HEK293 (cell line): ENCODE data around the gene MAL.
A peak's percentile ranks its signal among the peaks of the same experiment; 100 is the strongest.

Experiments used
- CTCF ChIA-PET: fragments of 350-600 bp; formaldehyde crosslinking; extraction: SDS; loops from one replicate; lab custom pipeline; 2021; ENCODE audit warnings: antibody characterized with exemption; lab: Yijun Ruan, JAX
- POLR2A ChIA-PET: fragments of 300-600 bp; formaldehyde crosslinking; extraction: SDS; loops from one replicate; lab custom pipeline; 2020; ENCODE audit warnings: antibody characterized with exemption, inconsistent platforms; lab: Yijun Ruan, JAX
- H3K27ac ChIP-seq: fragments of 200-500 bp; sonication (Bioruptor generic); 2 replicates; pipeline ENCODE4 v1.5.1; 2014; ENCODE audit warnings: low read depth, low read length, control low read depth, inconsistent platforms; ENCODE audit errors: extremely low read depth
- H3K36me3 ChIP-seq, 2 experiments: fragments of 200-500 bp in 1 of 2; sonication (Bioruptor generic) in 1 of 2; 1 replicate in 1 of 2; 2 replicates in 1 of 2; pipeline ENCODE4 v1.5.1; 2014 to 2017; ENCODE audit warnings: inconsistent platforms in 2 of 2, low read length in 2 of 2; ENCODE audit not compliant: control insufficient read depth in 2 of 2, insufficient read depth in 1 of 2
- H3K4me1 ChIP-seq: fragments of 200-500 bp; sonication (Bioruptor generic); 2 replicates; pipeline ENCODE4 v1.5.1; 2014; ENCODE audit warnings: mild to moderate bottlenecking, low read length, inconsistent platforms; ENCODE audit not compliant: control insufficient read depth, insufficient read depth
- H3K4me3 ChIP-seq: 2 replicates; pipeline ENCODE4 v1.5.1; 2011; ENCODE audit warnings: low read depth, mild to moderate bottlenecking, control low read depth, low read length, moderate library complexity
- H3K9me3 ChIP-seq: fragments of 200-500 bp; sonication (Bioruptor generic); 2 replicates; pipeline ENCODE4 v1.5.1; 2014; ENCODE audit warnings: low read depth, low read length, inconsistent platforms; ENCODE audit not compliant: control insufficient read depth, insufficient read depth
- BCL11B ChIP-seq: fragments of 450-650 bp; formaldehyde crosslinking; IDR thresholded peaks from 2 replicates; pipeline ENCODE4 v1.5.1; 2016; ENCODE audit warnings: low read depth, missing biosample characterization, missing genetic modification characterization
- GLI4 ChIP-seq: fragments of 450-650 bp; formaldehyde crosslinking; IDR thresholded peaks from 2 replicates; pipeline ENCODE4 v1.5.1; 2016; ENCODE audit warnings: missing biosample characterization, missing genetic modification characterization
- OVOL3 ChIP-seq: fragments of 450-650 bp; formaldehyde crosslinking; IDR thresholded peaks from 2 replicates; pipeline ENCODE4 v1.5.1; 2016; ENCODE audit warnings: missing biosample characterization, missing genetic modification characterization
- ZNF146 ChIP-seq: fragments of 450-650 bp; formaldehyde crosslinking; IDR thresholded peaks from 2 replicates; pipeline ENCODE4 v1.5.1; 2016; ENCODE audit warnings: missing biosample characterization, missing genetic modification characterization
- ZNF24 ChIP-seq: fragments of 450-650 bp; formaldehyde crosslinking; IDR thresholded peaks from 2 replicates; pipeline ENCODE4 v1.5.1; 2016; ENCODE audit warnings: missing biosample characterization, missing genetic modification characterization
- ZNF311 ChIP-seq: fragments of 450-650 bp; formaldehyde crosslinking; IDR thresholded peaks from 2 replicates; pipeline ENCODE4 v1.5.1; 2017; ENCODE audit warnings: missing biosample characterization, missing genetic modification characterization, borderline replicate concordance
- ZNF335 ChIP-seq: fragments of 450-650 bp; formaldehyde crosslinking; conservative IDR thresholded peaks from 2 replicates; pipeline ENCODE4 v1.5.1; 2016; ENCODE audit warnings: missing biosample characterization, missing genetic modification characterization
- ZNF404 ChIP-seq: fragments of 450-650 bp; formaldehyde crosslinking; IDR thresholded peaks from 2 replicates; pipeline ENCODE4 v1.5.1; 2017; ENCODE audit warnings: missing biosample characterization, missing genetic modification characterization
- ZNF423 ChIP-seq: fragments of 450-650 bp; formaldehyde crosslinking; IDR thresholded peaks from 2 replicates; pipeline ENCODE4 v1.5.1; 2016; ENCODE audit warnings: missing biosample characterization, missing genetic modification characterization
- ZNF48 ChIP-seq: fragments of 450-650 bp; formaldehyde crosslinking; IDR thresholded peaks from 2 replicates; pipeline ENCODE4 v1.5.1; 2016; ENCODE audit warnings: missing biosample characterization, missing genetic modification characterization
- ZNF639 ChIP-seq: fragments of 450-650 bp; formaldehyde crosslinking; IDR thresholded peaks from 2 replicates; pipeline ENCODE4 v1.5.1; 2016; ENCODE audit warnings: missing biosample characterization, missing genetic modification characterization
- ZNF768 ChIP-seq: fragments of 450-650 bp; formaldehyde crosslinking; IDR thresholded peaks from 2 replicates; pipeline ENCODE4 v1.5.1; 2018; ENCODE audit warnings: missing biosample characterization, mild to moderate bottlenecking, missing genetic modification characterization
- TF ChIP-seq, protein P1 (sequence below): fragments of 450-650 bp; formaldehyde crosslinking; IDR thresholded peaks from 2 replicates; pipeline ENCODE4 v1.5.1; 2017; ENCODE audit warnings: missing biosample characterization, missing genetic modification characterization
- TF ChIP-seq, protein P2 (sequence below): fragments of 450-650 bp; formaldehyde crosslinking; IDR thresholded peaks from 2 replicates; pipeline ENCODE4 v1.5.1; 2016; ENCODE audit warnings: missing biosample characterization, missing genetic modification characterization
- TF ChIP-seq, protein P3 (sequence below): fragments of 450-650 bp; formaldehyde crosslinking; IDR thresholded peaks from 2 replicates; pipeline ENCODE4 v1.5.1; 2016; ENCODE audit warnings: missing biosample characterization, missing genetic modification characterization

Gene MAL

GRCh38 chr2:95057535-95058370 lies 32.2 kb downstream of the MAL start:
- no peaks in the 10 kb centered on the region for H3K4me1 ChIP-seq
- H3K9me3 ChIP-seq, result no peaks in the 10 kb centered on the region
- ChIA-PET CTCF (interaction anchor here (0.5 kb wide), 1 partner anchor 916 kb away, joined by 3 read pairs; no protein-coding TSS in a partner anchor), POLR2A (no interaction called here)
- H3K27ac ChIP-seq, result no peak overlapping the region
- TF ChIP-seq ZNF335 (tag by site-specific recombination) (no peak), ZNF768 (peak; percentile 65)
- no peak overlapping the region for H3K4me3 ChIP-seq
- no peaks in the 10 kb centered on the region for H3K36me3 ChIP-seq

DNA sequence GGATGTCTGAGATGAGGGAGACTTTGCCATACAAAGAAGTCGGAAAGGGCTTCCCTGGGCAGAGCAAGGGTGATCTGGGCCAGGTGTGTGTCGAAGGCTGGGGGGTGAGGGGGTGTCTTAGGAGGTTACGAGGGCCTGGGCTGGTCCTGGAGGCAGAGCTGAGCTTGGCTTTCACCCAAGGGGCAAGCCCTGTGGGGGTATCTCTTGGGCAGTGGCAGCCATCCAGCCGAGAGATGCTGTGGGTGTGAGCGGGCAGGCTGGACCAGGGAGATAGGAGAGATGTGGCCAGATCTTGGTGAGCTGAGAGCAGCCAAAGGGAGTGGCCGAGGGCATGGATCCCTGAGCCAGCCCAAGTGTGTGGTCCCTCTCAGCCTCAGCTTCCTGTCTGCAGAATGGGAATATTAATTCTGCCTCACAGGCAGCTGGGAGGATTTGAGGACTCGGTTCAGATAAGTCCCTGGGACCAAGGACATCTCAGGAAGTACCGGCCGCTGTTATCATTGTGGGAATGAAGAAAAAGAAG lies 33.0 kb downstream of the MAL start:
- ChIA-PET POLR2A (no interaction called here), CTCF (interaction anchor here (0.7 to 1.3 kb wide), 2 partner anchors 36 to 56 kb away, joined by 4 read pairs; no protein-coding TSS in a partner anchor)
- no peak overlapping the region for H3K4me3 ChIP-seq
- no peaks in the 10 kb centered on the region for H3K4me1 ChIP-seq
- H3K27ac ChIP-seq, result no peak overlapping the region
- no peaks in the 10 kb centered on the region for H3K36me3 ChIP-seq
- TF ChIP-seq ZNF24 (no peak), GLI4 (tag by site-specific recombination) (no peak), ZNF146 (no peak), ZNF639 (tag by site-specific recombination) (no peak), ZNF311 (no peak), BCL11B (no peak), OVOL3 (tag by site-specific recombination) (no peak), ZNF404 (tag by site-specific recombination) (no peak), ZNF48 (no peak), ZNF423 (no peak)
- TF ChIP-seq, protein P1, sequence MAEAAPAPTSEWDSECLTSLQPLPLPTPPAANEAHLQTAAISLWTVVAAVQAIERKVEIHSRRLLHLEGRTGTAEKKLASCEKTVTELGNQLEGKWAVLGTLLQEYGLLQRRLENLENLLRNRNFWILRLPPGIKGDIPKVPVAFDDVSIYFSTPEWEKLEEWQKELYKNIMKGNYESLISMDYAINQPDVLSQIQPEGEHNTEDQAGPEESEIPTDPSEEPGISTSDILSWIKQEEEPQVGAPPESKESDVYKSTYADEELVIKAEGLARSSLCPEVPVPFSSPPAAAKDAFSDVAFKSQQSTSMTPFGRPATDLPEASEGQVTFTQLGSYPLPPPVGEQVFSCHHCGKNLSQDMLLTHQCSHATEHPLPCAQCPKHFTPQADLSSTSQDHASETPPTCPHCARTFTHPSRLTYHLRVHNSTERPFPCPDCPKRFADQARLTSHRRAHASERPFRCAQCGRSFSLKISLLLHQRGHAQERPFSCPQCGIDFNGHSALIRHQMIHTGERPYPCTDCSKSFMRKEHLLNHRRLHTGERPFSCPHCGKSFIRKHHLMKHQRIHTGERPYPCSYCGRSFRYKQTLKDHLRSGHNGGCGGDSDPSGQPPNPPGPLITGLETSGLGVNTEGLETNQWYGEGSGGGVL (tag by site-specific recombination), result no peak
- TF ChIP-seq, protein P2, sequence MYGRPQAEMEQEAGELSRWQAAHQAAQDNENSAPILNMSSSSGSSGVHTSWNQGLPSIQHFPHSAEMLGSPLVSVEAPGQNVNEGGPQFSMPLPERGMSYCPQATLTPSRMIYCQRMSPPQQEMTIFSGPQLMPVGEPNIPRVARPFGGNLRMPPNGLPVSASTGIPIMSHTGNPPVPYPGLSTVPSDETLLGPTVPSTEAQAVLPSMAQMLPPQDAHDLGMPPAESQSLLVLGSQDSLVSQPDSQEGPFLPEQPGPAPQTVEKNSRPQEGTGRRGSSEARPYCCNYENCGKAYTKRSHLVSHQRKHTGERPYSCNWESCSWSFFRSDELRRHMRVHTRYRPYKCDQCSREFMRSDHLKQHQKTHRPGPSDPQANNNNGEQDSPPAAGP (tag by site-specific recombination), result no peak
- TF ChIP-seq, protein P3, sequence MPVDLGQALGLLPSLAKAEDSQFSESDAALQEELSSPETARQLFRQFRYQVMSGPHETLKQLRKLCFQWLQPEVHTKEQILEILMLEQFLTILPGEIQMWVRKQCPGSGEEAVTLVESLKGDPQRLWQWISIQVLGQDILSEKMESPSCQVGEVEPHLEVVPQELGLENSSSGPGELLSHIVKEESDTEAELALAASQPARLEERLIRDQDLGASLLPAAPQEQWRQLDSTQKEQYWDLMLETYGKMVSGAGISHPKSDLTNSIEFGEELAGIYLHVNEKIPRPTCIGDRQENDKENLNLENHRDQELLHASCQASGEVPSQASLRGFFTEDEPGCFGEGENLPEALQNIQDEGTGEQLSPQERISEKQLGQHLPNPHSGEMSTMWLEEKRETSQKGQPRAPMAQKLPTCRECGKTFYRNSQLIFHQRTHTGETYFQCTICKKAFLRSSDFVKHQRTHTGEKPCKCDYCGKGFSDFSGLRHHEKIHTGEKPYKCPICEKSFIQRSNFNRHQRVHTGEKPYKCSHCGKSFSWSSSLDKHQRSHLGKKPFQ, result no peak
- H3K9me3 ChIP-seq, result no peaks in the 10 kb centered on the region
